Endothelial cell of umbilical vein (primary cell): Measurements from ENCODE around the gene RPL10A. TPM values are rescaled to one million over a fixed set of nuclear protein-coding genes. Genes with fewer than 3 reads are reported as not detected.

Source experiments
- BruUV-seq: library from RNA; stranded (reverse); fragments of 400-500 nt; replicated peaks from 2 replicates; lab custom pipeline; 2021; lab: Mats Ljungman, UMichigan
- CTCF ChIA-PET: fragments of 300-600, 350-600 bp; sonication (Branson Sonifier 250); formaldehyde crosslinking; loops from one replicate; lab custom pipeline; 2021; ENCODE audit warnings: antibody characterized with exemption, inconsistent platforms; lab: Charles Lee
- POLR2A ChIA-PET: fragments of 300-600, 350-600 bp; sonication (Branson Sonifier 250); formaldehyde crosslinking; loops from one replicate; lab custom pipeline; 2021; ENCODE audit warnings: antibody characterized with exemption, inconsistent platforms; lab: Charles Lee
- DNase-seq: peaks from one replicate; pipeline ENCODE4 v3.0.0-alpha.2; 2011; ENCODE audit warnings: low read depth, low spot score
- FAIRE-seq: peaks from 2 replicates; lab custom pipeline; 2011; peaks lifted over from hg19 to GRCh38; lab: Jason Lieb, UNC
- H2AFZ ChIP-seq: 2 replicates; pipeline ENCODE4 v1.6.0; 2012; ENCODE audit warnings: low read depth, low read length, control low read depth, inconsistent platforms
- H3K27ac ChIP-seq: 2 replicates; pipeline ENCODE4 v1.5.1; 2011; ENCODE audit warnings: low read depth, mild to moderate bottlenecking, control low read depth, low read length, moderate library complexity; ENCODE audit not compliant: insufficient read depth
- H3K27me3 ChIP-seq, 2 experiments: 2 replicates each; pipeline versions ENCODE4 v1.6.0 to v1.6.1; 2011; ENCODE audit warnings: low read length in 2 of 2, mixed read lengths in 1 of 2; ENCODE audit not compliant: control insufficient read depth in 2 of 2, insufficient read depth in 2 of 2
- H3K36me3 ChIP-seq, 2 experiments: 2 replicates in 1 of 2; 3 replicates in 1 of 2; pipeline ENCODE4 v1.5.1; 2011; ENCODE audit warnings: low read length in 2 of 2, mild to moderate bottlenecking in 1 of 2, moderate library complexity in 1 of 2; ENCODE audit not compliant: control insufficient read depth in 2 of 2, insufficient read depth in 2 of 2; ENCODE audit errors: extremely low read depth in 1 of 2
- H3K4me1 ChIP-seq: 3 replicates; pipeline ENCODE4 v1.5.1; 2011; ENCODE audit warnings: mild to moderate bottlenecking, low read length; ENCODE audit not compliant: control insufficient read depth, insufficient read depth; ENCODE audit errors: extremely low read depth
- H3K4me2 ChIP-seq: 2 replicates; pipeline ENCODE4 v1.6.1; 2011; ENCODE audit warnings: low read length, control low read depth, mixed read lengths; ENCODE audit not compliant: insufficient read depth
- H3K4me3 ChIP-seq, 3 experiments: fragments of 200-600 bp in 1 of 3; sonication (generic), shearing (Covaris generic) in 1 of 3; replicated peaks in 1 of 3; 2 replicates each; pipeline ENCODE4 v1.5.1; 2011 to 2016; ENCODE audit warnings: control low read depth in 3 of 3, low read length in 3 of 3, mild to moderate bottlenecking in 2 of 3, inconsistent platforms in 1 of 3, low read depth in 1 of 3, moderate library complexity in 1 of 3; ENCODE audit not compliant: insufficient read depth in 1 of 3
- H3K79me2 ChIP-seq: 2 replicates; pipeline ENCODE4 v1.6.0; 2012; ENCODE audit warnings: low read length, inconsistent platforms; ENCODE audit not compliant: control insufficient read depth, insufficient read depth
- H3K9ac ChIP-seq: replicated peaks from 2 replicates; pipeline ENCODE3; 2011; ENCODE audit warnings: low read length, control low read depth; ENCODE audit not compliant: insufficient read depth; ENCODE audit errors: extremely low read depth
- H3K9me1 ChIP-seq: replicated peaks from 3 replicates; pipeline ENCODE4 v1.6.0; 2011; ENCODE audit warnings: mild to moderate bottlenecking, low read length; ENCODE audit not compliant: control insufficient read depth, insufficient read depth; ENCODE audit errors: extremely low read depth
- H3K9me3 ChIP-seq: replicated peaks from 2 replicates; pipeline ENCODE4 v1.5.1; 2012; ENCODE audit warnings: low read length, inconsistent platforms; ENCODE audit not compliant: control insufficient read depth, insufficient read depth
- H4K20me1 ChIP-seq: replicated peaks from 2 replicates; pipeline ENCODE3; 2011; ENCODE audit warnings: mild to moderate bottlenecking, low read length; ENCODE audit not compliant: control insufficient read depth, insufficient read depth; ENCODE audit errors: extremely low read depth
- FOS ChIP-seq: IDR thresholded peaks from 2 replicates; pipeline ENCODE4 v1.6.1; 2011; ENCODE audit warnings: mild to moderate bottlenecking, low read length, moderate library complexity, borderline replicate concordance; ENCODE audit not compliant: insufficient read depth
- MYC ChIP-seq: IDR thresholded peaks from one replicate; pipeline ENCODE4 v1.6.1; 2011; ENCODE audit warnings: mild to moderate bottlenecking, low read depth, low read length
- POLR2A ChIP-seq: IDR thresholded peaks from 2 replicates; pipeline ENCODE4 v1.6.1; 2012; ENCODE audit warnings: low read depth, mild to moderate bottlenecking, control low read depth, low read length
- POLR2AphosphoS5 ChIP-seq: IDR thresholded peaks from 2 replicates; pipeline ENCODE4 v1.6.1; 2012; ENCODE audit warnings: low read depth, mild to moderate bottlenecking, control low read depth, low read length, moderate library complexity; ENCODE audit not compliant: insufficient read depth
- dilution Hi-C: fragments of 300-500 bp; cut with MboI; formaldehyde crosslinking; loops from one replicate; pipeline ENCODE4 v1.15.0; 2019; ENCODE audit warnings: low sequenced_read_pairs; ENCODE audit not compliant: extremely low pct_ligation_motif_present
- intact Hi-C: fragments of 100-400 bp; cut with micrococcal nuclease; formaldehyde crosslinking; loops from one replicate; pipeline ENCODE4 v1.10.0; 2022
- polyA plus RNA-seq, 4 experiments: library from polyadenylated mRNA; depleted of rRNA in 3 of 4; stranded (reverse) in 3 of 4; unstranded in 1 of 4; fragments of >200 nt; gene quantifications; 2 replicates each; pipeline versions ENCODE4 v1.2.1 to v1.2.3, GENCODE V29; 2011 to 2012; ENCODE audit warnings: missing spikeins in 1 of 4
- total RNA-seq: library from RNA; stranded (reverse); gene quantifications from 2 replicates; pipeline ENCODE4 v1.2.3, GENCODE V29; 2021
- TF ChIP-seq, protein P1 (sequence below), 2 donors: IDR thresholded peaks; 1 replicate in 1 of 2; 2 replicates in 1 of 2; pipeline ENCODE4 v1.5.1; 2011; ENCODE audit warnings: low read length in 2 of 2, mild to moderate bottlenecking in 2 of 2, moderate library complexity in 2 of 2, control low read depth in 1 of 2, inconsistent platforms in 1 of 2, low read depth in 1 of 2; ENCODE audit not compliant: insufficient read depth in 1 of 2; ENCODE audit errors: extremely low read depth in 1 of 2
- TF ChIP-seq, protein P2 (sequence below): IDR thresholded peaks from 2 replicates; pipeline ENCODE4 v1.6.1; 2011; ENCODE audit not compliant: insufficient read depth, insufficient read length

RPL10A gene
- total and polyA plus RNA-seq, 2 donors (not counting 3 experiments of a cell fraction or from before 2014, with no cell fraction given), result 1,339 to 1,956 TPM

DNA sequence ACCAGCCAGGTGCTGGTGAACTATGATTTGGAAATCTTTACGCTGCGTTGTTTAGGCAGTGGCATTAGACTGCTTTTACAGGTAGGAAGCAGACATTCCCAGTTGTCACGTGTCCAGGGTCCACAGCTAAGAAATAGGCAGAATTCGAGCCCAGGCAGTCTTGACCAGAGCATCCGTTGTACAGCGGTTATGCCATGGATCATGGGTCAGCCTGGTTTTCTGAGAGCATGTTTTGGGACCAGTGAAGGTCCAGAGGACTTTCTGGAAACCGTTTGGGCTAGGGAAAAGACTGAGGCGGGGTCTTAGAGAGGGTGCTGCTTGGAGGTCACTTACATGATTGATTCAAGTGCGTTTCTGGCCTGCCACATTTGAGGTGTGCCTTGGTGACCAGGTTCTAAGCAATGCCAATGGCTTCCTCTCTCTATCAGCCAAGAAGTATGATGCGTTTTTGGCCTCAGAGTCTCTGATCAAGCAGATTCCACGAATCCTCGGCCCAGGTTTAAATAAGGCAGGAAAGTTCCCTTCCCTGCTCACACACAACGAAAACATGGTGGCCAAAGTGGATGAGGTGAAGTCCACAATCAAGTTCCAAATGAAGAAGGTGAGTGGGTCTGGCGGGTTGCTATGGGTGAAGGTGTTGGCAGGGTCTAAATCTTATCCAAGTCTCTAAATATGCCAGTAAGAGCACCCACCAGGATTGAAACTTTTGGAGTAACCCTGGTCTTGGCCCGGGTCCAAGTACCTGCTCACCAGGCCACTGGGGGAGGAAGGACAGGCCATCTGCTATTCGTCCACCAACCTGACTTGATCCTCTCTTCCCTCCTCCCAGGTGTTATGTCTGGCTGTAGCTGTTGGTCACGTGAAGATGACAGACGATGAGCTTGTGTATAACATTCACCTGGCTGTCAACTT lies 1.8 kb downstream of the RPL10A start:
- FAIRE-seq (peak; percentile 43), DNase-seq (peak; percentile 22)
- no peaks in the 10 kb centered on the region for H3K9me1 ChIP-seq
- peak overlapping the region; percentile 69 to 95 (median 92) for H3K4me3 ChIP-seq
- no TSS peak for BruUV-seq
- intact Hi-C loops (loop anchor here (2.0 kb wide), 1 partner anchor 23 kb away; no protein-coding TSS in a partner anchor), dilution Hi-C loops (no loop called here)
- CTCF ChIA-PET, result interaction anchor here (1.2 to 2.8 kb wide), 2 partner anchors 11 to 128 kb away, joined by 3 to 26 read pairs; partner anchors contain the start of gene PPARD
- H3K9me3 ChIP-seq, result no peaks in the 10 kb centered on the region
- H3K79me2 ChIP-seq, result peaks cover 33% of the 10 kb centered on the region
- H3K9ac ChIP-seq, result peak overlapping the region; percentile 94
- no peaks in the 10 kb centered on the region for H3K27me3 ChIP-seq
- no peak overlapping the region for H2AFZ ChIP-seq
- no peak for TF ChIP-seq MYC
- no peak for TF ChIP-seq POLR2A
- TF ChIP-seq POLR2AphosphoS5, result peak; percentile 16
- TF ChIP-seq, protein P1, sequence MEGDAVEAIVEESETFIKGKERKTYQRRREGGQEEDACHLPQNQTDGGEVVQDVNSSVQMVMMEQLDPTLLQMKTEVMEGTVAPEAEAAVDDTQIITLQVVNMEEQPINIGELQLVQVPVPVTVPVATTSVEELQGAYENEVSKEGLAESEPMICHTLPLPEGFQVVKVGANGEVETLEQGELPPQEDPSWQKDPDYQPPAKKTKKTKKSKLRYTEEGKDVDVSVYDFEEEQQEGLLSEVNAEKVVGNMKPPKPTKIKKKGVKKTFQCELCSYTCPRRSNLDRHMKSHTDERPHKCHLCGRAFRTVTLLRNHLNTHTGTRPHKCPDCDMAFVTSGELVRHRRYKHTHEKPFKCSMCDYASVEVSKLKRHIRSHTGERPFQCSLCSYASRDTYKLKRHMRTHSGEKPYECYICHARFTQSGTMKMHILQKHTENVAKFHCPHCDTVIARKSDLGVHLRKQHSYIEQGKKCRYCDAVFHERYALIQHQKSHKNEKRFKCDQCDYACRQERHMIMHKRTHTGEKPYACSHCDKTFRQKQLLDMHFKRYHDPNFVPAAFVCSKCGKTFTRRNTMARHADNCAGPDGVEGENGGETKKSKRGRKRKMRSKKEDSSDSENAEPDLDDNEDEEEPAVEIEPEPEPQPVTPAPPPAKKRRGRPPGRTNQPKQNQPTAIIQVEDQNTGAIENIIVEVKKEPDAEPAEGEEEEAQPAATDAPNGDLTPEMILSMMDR (IDR thresholded peaks at IDR 0.05; ENCODE audit: extremely low read depth in 1 of 2, insufficient read depth in 1 of 2, low read depth in 1 of 2, low read length in 2 of 2), result no peak
- no peak for TF ChIP-seq FOS
- TF ChIP-seq, protein P2, sequence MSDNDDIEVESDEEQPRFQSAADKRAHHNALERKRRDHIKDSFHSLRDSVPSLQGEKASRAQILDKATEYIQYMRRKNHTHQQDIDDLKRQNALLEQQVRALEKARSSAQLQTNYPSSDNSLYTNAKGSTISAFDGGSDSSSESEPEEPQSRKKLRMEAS, result no peak
- peaks cover 26% of the 10 kb centered on the region for H3K4me1 ChIP-seq
- H3K36me3 ChIP-seq, result peaks cover 10 to 13% of the 10 kb centered on the region in 2 experiments
- H4K20me1 ChIP-seq, result peaks cover 12% of the 10 kb centered on the region
- H3K27ac ChIP-seq, result peak overlapping the region; percentile 76
- peak overlapping the region; percentile 96 for H3K4me2 ChIP-seq
- POLR2A ChIA-PET, result no interaction called here
